Smooth muscle cell (in vitro differentiated cells): ENCODE measurements around the gene PIP4K2A. TPM values are rescaled to one million over a fixed set of nuclear protein-coding genes. Genes with fewer than 3 reads are reported as not detected.

Source experiments
- DNase-seq: peaks from one replicate; lab custom pipeline; 2025; ENCODE audit not compliant: unreplicated experiment; lab: John Stamatoyannopoulos, UW
- H2AFZ ChIP-seq: fragments of 200-600 bp; sonication (generic); 2 replicates; pipeline ENCODE4 v1.6.0; 2016; ENCODE audit warnings: antibody characterized with exemption, low read depth, mild to moderate bottlenecking
- H3F3A ChIP-seq: fragments of 200-600 bp; sonication (generic); 2 replicates; pipeline ENCODE4 v1.6.0; 2017; ENCODE audit warnings: antibody characterized with exemption, low read depth
- H3K27ac ChIP-seq: fragments of 200-600 bp; sonication (generic); 2 replicates; pipeline ENCODE4 v1.5.1; 2016; ENCODE audit warnings: low read depth, mild to moderate bottlenecking
- H3K27me3 ChIP-seq: fragments of 200-600 bp; sonication (generic); 2 replicates; pipeline ENCODE4 v1.6.1; 2016; ENCODE audit warnings: low read depth, mild to moderate bottlenecking
- H3K36me3 ChIP-seq: fragments of 200-600 bp; sonication (generic); 2 replicates; pipeline ENCODE4 v1.5.1; 2016; ENCODE audit warnings: low read depth
- H3K4me1 ChIP-seq: fragments of 200-600 bp; sonication (generic); 2 replicates; pipeline ENCODE4 v1.5.1; 2016; ENCODE audit warnings: low read depth
- H3K4me2 ChIP-seq: fragments of 200-600 bp; sonication (generic); 2 replicates; pipeline ENCODE4 v1.6.0; 2016; ENCODE audit warnings: mild to moderate bottlenecking
- H3K4me3 ChIP-seq: fragments of 200-600 bp; sonication (generic); 2 replicates; pipeline ENCODE4 v1.5.1; 2016; ENCODE audit warnings: mild to moderate bottlenecking
- H3K79me2 ChIP-seq: fragments of 200-600 bp; sonication (generic); 2 replicates; pipeline ENCODE4 v1.6.0; 2016; ENCODE audit warnings: low read depth, mild to moderate bottlenecking
- H3K9ac ChIP-seq: fragments of 200-600 bp; sonication (generic); 2 replicates; pipeline ENCODE4 v1.6.0; 2016; ENCODE audit warnings: low read depth
- H3K9me3 ChIP-seq: fragments of 200-600 bp; sonication (generic); replicated peaks from 2 replicates; pipeline ENCODE4 v1.5.1; 2016; ENCODE audit warnings: low read depth
- H4K20me1 ChIP-seq: fragments of 200-600 bp; sonication (generic); 2 replicates; pipeline ENCODE4 v1.6.0; 2016; ENCODE audit warnings: low read depth
- WGBS: methylation state at CpG from one replicate; pipeline ENCODE4 v1.1.7; 2016; ENCODE audit warnings: low lambda C conversion rate; 5-methylcytosine and 5-hydroxymethylcytosine counted together
- polyA plus RNA-seq: library from polyadenylated mRNA; unstranded; fragments of >200 nt; fragmentation: Nextera tagmentation; extraction: Ambion mirVana; gene quantifications from 2 replicates; pipeline ENCODE4 v1.2.1, GENCODE V29; 2016
- total RNA-seq: library from RNA; depleted of rRNA; stranded (reverse); fragments of >200 nt; gene quantifications from 2 replicates; pipeline ENCODE4 v1.2.3, GENCODE V29; 2014
- TF ChIP-seq, protein P1 (sequence below): fragments of 200-600 bp; sonication (generic); IDR thresholded peaks from 2 replicates; pipeline ENCODE4 v1.5.1; 2017; ENCODE audit warnings: borderline replicate concordance, mild to moderate bottlenecking, antibody characterized with exemption; ENCODE audit not compliant: insufficient read depth, poor library complexity, severe bottlenecking

PIP4K2A gene
- total and polyA plus RNA-seq, 2 experiments from 2014 or later: 7.5 to 8.9 TPM

DNA sequence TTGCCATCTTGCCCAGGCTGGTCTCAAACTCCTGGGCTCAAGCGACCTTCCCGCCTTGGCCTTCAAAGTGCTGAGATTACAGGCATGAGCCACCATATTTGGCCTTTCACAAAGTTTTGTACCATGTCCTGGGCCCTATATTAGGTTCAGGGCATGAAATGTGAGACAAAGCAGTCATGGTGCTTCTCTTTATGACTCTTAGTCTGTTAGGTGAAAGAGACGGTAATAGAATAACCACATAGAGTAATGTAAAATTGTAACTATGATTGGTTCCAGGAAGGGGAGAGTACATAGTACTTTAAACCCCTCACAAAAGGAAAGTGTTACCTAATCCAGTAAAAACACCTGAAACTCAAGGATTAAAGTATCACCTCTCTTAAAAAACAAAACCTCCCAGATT, 224.4 kb downstream of the PIP4K2A start:
- Histone ChIP-seq H4K20me1 (no peaks in the 10 kb centered on the region), H3K27me3 (peaks cover 14% of the 10 kb centered on the region), H3K4me3 (no peak overlapping the region), H2AFZ (no peak overlapping the region), H3K4me2 (no peak overlapping the region), H3F3A (no peaks in the 10 kb centered on the region), H3K9me3 (no peaks in the 10 kb centered on the region), H3K4me1 (no peaks in the 10 kb centered on the region), H3K79me2 (no peaks in the 10 kb centered on the region), H3K9ac (no peak overlapping the region), H3K36me3 (no peaks in the 10 kb centered on the region), H3K27ac (no peak overlapping the region)
- no peak for DNase-seq
- WGBS: 96% methylated on average over 3 of the region's 3 CpGs
- TF ChIP-seq, protein P1, sequence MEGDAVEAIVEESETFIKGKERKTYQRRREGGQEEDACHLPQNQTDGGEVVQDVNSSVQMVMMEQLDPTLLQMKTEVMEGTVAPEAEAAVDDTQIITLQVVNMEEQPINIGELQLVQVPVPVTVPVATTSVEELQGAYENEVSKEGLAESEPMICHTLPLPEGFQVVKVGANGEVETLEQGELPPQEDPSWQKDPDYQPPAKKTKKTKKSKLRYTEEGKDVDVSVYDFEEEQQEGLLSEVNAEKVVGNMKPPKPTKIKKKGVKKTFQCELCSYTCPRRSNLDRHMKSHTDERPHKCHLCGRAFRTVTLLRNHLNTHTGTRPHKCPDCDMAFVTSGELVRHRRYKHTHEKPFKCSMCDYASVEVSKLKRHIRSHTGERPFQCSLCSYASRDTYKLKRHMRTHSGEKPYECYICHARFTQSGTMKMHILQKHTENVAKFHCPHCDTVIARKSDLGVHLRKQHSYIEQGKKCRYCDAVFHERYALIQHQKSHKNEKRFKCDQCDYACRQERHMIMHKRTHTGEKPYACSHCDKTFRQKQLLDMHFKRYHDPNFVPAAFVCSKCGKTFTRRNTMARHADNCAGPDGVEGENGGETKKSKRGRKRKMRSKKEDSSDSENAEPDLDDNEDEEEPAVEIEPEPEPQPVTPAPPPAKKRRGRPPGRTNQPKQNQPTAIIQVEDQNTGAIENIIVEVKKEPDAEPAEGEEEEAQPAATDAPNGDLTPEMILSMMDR: no peak

DNA sequence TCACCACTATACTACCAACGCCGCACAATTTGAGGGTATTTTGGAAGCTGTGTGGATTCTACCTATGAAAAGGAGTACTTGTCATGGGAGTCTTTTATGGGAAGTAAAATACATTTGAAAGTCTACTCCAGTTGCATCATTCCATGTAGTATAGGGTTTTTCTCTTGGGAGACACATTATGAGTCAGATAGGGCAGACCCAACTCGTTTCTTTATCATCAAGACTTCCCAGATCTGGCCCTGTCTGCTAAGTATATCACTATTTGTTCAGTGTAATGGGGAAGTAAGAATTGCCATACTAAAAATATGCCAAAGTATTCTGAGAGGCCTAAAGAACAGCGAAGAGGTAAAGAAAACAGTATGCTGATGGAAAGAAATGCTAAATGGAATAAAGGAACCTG, 224.9 kb downstream of the PIP4K2A start:
- H3F3A ChIP-seq: no peaks in the 10 kb centered on the region
- H2AFZ ChIP-seq: no peak overlapping the region
- no peaks in the 10 kb centered on the region for H3K9me3 ChIP-seq
- no peaks in the 10 kb centered on the region for H3K36me3 ChIP-seq
- H3K4me3 ChIP-seq: no peak overlapping the region
- TF ChIP-seq, protein P1: no peak
- H3K9ac ChIP-seq: no peak overlapping the region
- no peak overlapping the region for H3K27ac ChIP-seq
- H3K4me2 ChIP-seq: no peak overlapping the region
- H3K4me1 ChIP-seq: no peaks in the 10 kb centered on the region
- no peaks in the 10 kb centered on the region for H4K20me1 ChIP-seq
- WGBS: 74% methylated on average over 4 of the region's 4 CpGs
- peaks cover 13% of the 10 kb centered on the region for H3K27me3 ChIP-seq
- no peaks in the 10 kb centered on the region for H3K79me2 ChIP-seq
- DNase-seq: no peak

DNA sequence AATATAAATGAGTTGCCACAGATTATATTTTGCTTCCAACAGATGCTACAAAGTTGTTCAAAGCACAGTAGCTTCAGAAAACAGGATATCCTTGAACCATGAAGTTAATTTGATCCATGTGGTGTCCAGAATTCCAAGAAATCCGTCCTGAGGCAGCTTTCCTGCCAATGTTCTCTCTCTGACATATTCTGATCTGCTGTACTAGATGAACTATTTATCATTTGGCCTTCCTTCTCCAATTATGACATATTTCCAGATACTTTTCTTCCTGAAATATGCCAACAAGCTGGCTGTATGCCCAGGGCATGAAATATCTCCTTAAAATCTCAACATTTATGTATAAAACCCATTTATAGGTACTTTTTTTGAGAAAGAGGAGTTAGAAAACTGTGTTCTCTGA, 227.9 kb downstream of the PIP4K2A start:
- no peak overlapping the region for H3K4me2 ChIP-seq
- no peaks in the 10 kb centered on the region for H3K4me1 ChIP-seq
- no peak overlapping the region for H3K27ac ChIP-seq
- no peaks in the 10 kb centered on the region for H4K20me1 ChIP-seq
- H3K36me3 ChIP-seq: no peaks in the 10 kb centered on the region
- TF ChIP-seq, protein P1: no peak
- H3K9ac ChIP-seq: no peak overlapping the region
- no peak overlapping the region for H2AFZ ChIP-seq
- no peaks in the 10 kb centered on the region for H3F3A ChIP-seq
- DNase-seq: no peak
- H3K79me2 ChIP-seq: no peaks in the 10 kb centered on the region
- peaks cover 6% of the 10 kb centered on the region for H3K27me3 ChIP-seq
- H3K9me3 ChIP-seq: no peaks in the 10 kb centered on the region
- H3K4me3 ChIP-seq: no peak overlapping the region
- WGBS: 75% methylated on average over 1 of the region's 1 CpG

Other genes starting within 250 kb of the PIP4K2A start
- not detected in 2 replicates for gene ARMC3, start 213.5 kb upstream of the PIP4K2A start, total RNA-seq
- gene ARMC3, start 213.5 kb upstream of the PIP4K2A start, polyA plus RNA-seq: 0.46 TPM in 1 of 2 replicates, not detected in the other